HG02981 (cell line): ENCODE results near the gene MNAT1.

ENCODE experiments used
- ATAC-seq: cut with Tn5 transposase; IDR thresholded peaks from one replicate; pipeline ENCODE4 v1.9.1; 2021; ENCODE audit warnings: mild to moderate bottlenecking, moderate library complexity; ENCODE audit not compliant: unreplicated experiment

The MNAT1 gene

GRCh38 chr14:61019537-61019936, 285.0 kb downstream of the MNAT1 start:
- ATAC-seq, result no peak
